Lower leg skin (tissue), 3 donors: ENCODE measurements around the gene APOL3.
"Not testable (repeated sequence)": the region's sequence is repeated elsewhere in the genome, so short reads cannot be mapped to it uniquely, and the experiment has no call there.

Source experiments
- POLR2A ChIP-seq, 2 donors: fragments of 450-650 bp; IDR thresholded peaks; one replicate each; pipeline ENCODE4 v1.6.1; 2016 to 2017; ENCODE audit warnings: antibody characterized with exemption in 2 of 2, mild to moderate bottlenecking in 1 of 2, moderate library complexity in 1 of 2
- TF ChIP-seq, protein P1 (sequence below), 3 donors: fragments of 450-650 bp; IDR thresholded peaks; one replicate each; pipeline ENCODE4 v1.5.1; 2016; ENCODE audit warnings: antibody characterized with exemption in 3 of 3, mild to moderate bottlenecking in 3 of 3, moderate library complexity in 2 of 3

DNA sequence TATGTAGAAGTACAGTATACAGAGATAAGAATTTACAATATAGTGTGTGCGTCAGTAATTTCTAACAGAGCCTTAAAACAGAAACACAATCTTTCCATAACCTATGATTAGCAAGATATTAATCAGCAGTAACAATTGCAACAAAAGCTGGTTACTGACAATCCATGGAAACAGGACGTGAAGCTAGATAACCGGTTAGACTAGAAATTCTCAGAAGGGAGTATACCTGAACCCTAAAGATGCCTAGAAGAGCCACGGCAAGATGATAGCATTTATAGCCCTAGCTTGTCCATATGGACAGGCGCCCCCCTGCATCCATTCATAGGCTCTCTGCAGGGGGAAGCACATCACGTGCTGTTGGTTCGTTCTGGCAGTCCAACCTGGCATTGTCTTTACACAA is 42.9 kb upstream of the APOL3 start:
- TF ChIP-seq POLR2A (IDR thresholded peaks at IDR 0.05): not testable (repeated sequence)
- TF ChIP-seq, protein P1, sequence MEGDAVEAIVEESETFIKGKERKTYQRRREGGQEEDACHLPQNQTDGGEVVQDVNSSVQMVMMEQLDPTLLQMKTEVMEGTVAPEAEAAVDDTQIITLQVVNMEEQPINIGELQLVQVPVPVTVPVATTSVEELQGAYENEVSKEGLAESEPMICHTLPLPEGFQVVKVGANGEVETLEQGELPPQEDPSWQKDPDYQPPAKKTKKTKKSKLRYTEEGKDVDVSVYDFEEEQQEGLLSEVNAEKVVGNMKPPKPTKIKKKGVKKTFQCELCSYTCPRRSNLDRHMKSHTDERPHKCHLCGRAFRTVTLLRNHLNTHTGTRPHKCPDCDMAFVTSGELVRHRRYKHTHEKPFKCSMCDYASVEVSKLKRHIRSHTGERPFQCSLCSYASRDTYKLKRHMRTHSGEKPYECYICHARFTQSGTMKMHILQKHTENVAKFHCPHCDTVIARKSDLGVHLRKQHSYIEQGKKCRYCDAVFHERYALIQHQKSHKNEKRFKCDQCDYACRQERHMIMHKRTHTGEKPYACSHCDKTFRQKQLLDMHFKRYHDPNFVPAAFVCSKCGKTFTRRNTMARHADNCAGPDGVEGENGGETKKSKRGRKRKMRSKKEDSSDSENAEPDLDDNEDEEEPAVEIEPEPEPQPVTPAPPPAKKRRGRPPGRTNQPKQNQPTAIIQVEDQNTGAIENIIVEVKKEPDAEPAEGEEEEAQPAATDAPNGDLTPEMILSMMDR (IDR thresholded peaks at IDR 0.05): not testable (repeated sequence)
